Activated T-cell treated with anti-CD3 and anti-CD28 coated beads, Interleukin-2, amount 50 U/mL, for 72 hours (primary cell): ENCODE results near the gene CR2. TPM values are rescaled to one million over a fixed set of nuclear protein-coding genes. Genes with fewer than 3 reads are reported as not detected.
"Not testable (repeated sequence)": the region's sequence is repeated elsewhere in the genome, so short reads cannot be mapped to it uniquely, and the experiment has no call there.

Experiments used
- ATAC-seq, 2 donors: fragments of 150-1000 bp; cut with Tn5 transposase; replicated peaks in 1 of 2; 2 replicates each; pipeline ENCODE4 v1.10.0; 2021; ENCODE audit warnings: moderate library complexity in 2 of 2, mild to moderate bottlenecking in 1 of 2
- DNase-seq, 2 donors: peaks; one replicate each; pipeline ENCODE4 v3.0.0; 2021 to 2022; ENCODE audit warnings: mixed read lengths in 1 of 2
- H3K27ac Mint-ChIP-seq: one replicate; pipeline ENCODE4 v1.8.0; 2022; ENCODE audit warnings: mild to moderate bottlenecking, moderate library complexity, mixed read lengths
- H3K27me3 Mint-ChIP-seq: one replicate; pipeline ENCODE4 v1.8.0; 2022; ENCODE audit warnings: low read depth, mixed read lengths
- H3K36me3 Mint-ChIP-seq, 2 donors: one replicate each; pipeline ENCODE4 v1.8.0; 2022; ENCODE audit warnings: mixed read lengths in 2 of 2, mild to moderate bottlenecking in 1 of 2; ENCODE audit not compliant: insufficient read depth in 2 of 2
- H3K4me1 Mint-ChIP-seq: one replicate; pipeline ENCODE4 v1.8.0; 2022; ENCODE audit warnings: low read depth, mixed read lengths
- H3K4me3 Mint-ChIP-seq, 2 donors: one replicate each; pipeline ENCODE4 v1.8.0; 2022; ENCODE audit warnings: mild to moderate bottlenecking in 2 of 2, mixed read lengths in 2 of 2, moderate library complexity in 2 of 2
- H3K9me3 Mint-ChIP-seq, 2 donors: one replicate each; pipeline ENCODE4 v1.8.0; 2022; ENCODE audit warnings: mixed read lengths in 2 of 2
- total RNA-seq, 2 donors: library from RNA; stranded (reverse); gene quantifications; one replicate each; pipeline ENCODE4 v1.2.3, GENCODE V29; 2022

CR2 gene
- total RNA-seq, 2 donors from 2014 or later: 0.07 to 0.26 TPM

DNA sequence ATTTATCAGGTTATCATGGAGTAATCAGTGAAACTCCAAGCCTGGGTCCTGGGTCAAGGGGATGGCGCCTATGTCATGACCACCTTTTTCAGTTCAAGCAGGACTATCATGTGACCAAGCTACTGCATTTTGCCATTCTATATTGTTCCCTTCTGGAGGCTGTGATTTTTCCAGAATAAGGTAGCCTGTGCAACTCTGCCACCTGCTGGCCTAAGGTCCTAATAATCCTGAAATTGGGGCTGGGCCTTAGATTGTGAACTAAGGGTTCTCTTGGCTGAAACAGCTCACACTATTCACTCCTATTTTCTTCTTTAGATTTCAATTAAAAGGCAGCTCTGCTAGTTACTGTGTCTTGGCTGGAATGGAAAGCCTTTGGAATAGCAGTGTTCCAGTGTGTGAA lies 74.3 kb downstream of the CR2 start:
- H3K9me3 Mint-ChIP-seq, DNase-seq, H3K27ac Mint-ChIP-seq, H3K4me3 Mint-ChIP-seq, H3K36me3 Mint-ChIP-seq, H3K4me1 Mint-ChIP-seq, ATAC-seq, H3K27me3 Mint-ChIP-seq: not testable (repeated sequence)

DNA sequence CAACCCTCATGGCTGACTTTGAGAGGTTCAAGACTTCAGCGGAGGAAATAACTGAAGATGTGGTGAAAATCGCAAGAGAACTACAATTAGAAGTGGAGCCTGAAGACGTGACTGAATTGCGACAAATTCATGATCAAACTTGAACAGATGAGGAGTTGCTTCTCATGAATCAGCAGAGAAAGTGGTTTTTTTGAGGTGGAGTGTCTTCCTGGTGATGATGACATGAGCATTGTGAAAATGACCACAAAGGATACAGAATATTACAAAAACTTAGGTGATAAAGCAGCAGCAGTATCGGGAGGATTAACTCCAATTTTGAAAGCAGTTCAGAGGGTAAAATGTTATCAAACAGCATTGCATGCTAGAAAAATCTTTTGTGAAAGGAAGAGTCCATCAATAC lies 82.1 kb downstream of the CR2 start:
- not testable (repeated sequence) for H3K4me1 Mint-ChIP-seq, H3K36me3 Mint-ChIP-seq, H3K4me3 Mint-ChIP-seq, DNase-seq, H3K27ac Mint-ChIP-seq, H3K9me3 Mint-ChIP-seq, H3K27me3 Mint-ChIP-seq
- ATAC-seq: peak; percentile 78

Other genes starting within 250 kb of the CR2 start
- 100 to 1,000 TPM; 137 to 147 TPM for gene CD55, start 132.7 kb upstream of the CR2 start, total RNA-seq
- under 1 TPM; 0.09 to 0.22 TPM for gene CR1, start 41.8 kb downstream of the CR2 start, total RNA-seq
- gene CR1L, start 190.8 kb downstream of the CR2 start, total RNA-seq: under 1 TPM in 1 of 2 donors, not detected in 1; 0.19 TPM